Measurements from ENCODE around the gene SATL1. TPM values are rescaled to one million over a fixed set of nuclear protein-coding genes. Genes with fewer than 3 reads are reported as not detected.
"Not testable (repeated sequence)": the region's sequence is repeated elsewhere in the genome, so short reads cannot be mapped to it uniquely, and the experiment has no call there.

The SATL1 gene, protein sequence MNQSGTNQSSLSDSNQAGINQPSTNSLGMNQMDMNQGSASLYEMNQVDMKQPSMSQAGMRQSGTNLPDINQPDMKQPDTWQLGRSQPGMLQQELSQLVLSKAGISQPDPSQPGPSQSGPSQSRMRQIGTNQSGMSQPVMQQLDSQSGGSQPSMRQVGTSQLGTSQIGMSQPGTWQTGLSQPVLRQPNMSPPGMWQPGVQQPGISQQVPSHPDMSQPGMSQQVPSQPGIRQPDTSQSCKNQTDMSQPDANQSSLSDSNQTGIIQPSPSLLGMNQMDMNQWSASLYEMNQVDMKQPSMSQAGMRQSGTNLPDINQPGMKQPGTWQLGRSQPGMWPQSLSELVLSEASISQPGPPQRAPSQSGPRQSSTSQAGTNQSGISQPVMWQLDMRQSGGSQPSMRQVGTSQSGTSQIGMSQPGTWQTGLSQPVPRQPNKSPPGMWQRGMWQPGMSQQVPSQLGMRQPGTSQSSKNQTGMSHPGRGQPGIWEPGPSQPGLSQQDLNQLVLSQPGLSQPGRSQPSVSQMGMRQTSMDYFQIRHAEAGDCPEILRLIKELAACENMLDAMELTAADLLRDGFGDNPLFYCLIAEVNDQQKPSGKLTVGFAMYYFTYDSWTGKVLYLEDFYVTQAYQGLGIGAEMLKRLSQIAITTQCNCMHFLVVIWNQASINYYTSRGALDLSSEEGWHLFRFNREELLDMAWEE
- 0.22 TPM for polyA plus RNA-seq (2013, experiment 1 of 2)
- 0.10 TPM for polyA plus RNA-seq (2013, experiment 2 of 2)

DNA sequence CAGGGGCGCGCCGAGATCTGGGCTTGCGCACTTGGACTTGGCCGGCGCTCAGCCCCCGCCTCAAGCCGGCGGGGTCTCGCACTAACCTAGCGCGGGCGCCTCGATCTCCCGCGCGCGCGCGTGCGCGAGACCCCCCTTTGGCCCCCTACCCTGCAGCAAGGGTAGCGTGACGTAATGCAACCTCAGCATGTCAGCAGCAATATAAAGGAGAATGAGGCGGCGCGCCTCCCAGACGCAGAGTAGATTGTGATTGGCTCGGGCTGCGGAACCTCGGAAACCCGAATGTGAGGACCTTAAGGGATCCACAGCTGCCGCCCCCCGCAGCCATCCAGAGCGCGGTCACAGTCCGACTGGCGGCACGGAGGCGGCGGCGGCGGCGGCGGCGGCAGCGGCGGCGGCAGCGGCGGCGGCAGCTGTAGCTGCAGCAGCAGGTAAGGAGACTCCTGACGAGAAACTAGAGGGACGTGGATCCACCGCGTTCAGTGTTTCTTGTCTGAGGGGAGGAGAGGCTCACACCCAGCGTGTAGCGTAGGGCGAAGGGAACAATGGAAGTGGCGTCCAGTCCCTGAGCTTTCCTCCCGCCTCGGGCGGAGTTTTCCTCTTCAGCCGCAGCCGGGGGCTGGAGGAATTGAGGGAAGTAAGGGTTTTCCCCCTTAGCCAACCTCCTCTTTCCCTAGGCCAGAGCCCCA is at the start of gene SATL1, which contains the start of gene ZNF711:
TSS of gene SATL1 (minus strand) at position 19 of the 689 bp plus-strand sequence. CDS start 134,811 bp downstream, outside the sequence.
TSS of gene ZNF711 (plus strand) at position 231 of the 689 bp plus-strand sequence. CDS start 3,582 bp downstream, outside the sequence.
- no peaks in the 10 kb centered on the region for H3K9me3 ChIP-seq (ENCODE audit: control insufficient read depth, low read length)
- WGBS, 2 experiments (ENCODE audit: insufficient coverage in 2 of 2), result 0% methylated on average over 5 to 6 of the region's 65 CpGs
- peak within 1 kb of the TSS; percentile 97 for H3K27ac ChIP-seq (ENCODE audit: low read depth, low read length, severe bottlenecking)
- H3K36me3 ChIP-seq (ENCODE audit: control insufficient read depth, insufficient read depth, low read length), result peaks cover 3% of the 10 kb centered on the region
- peak within 1 kb of the TSS; percentile 63 for H3K4me3 ChIP-seq (ENCODE audit: extremely low read depth, insufficient read depth, low read length, poor library complexity, severe bottlenecking)
- H3K4me1 ChIP-seq (ENCODE audit: control insufficient read depth, insufficient read depth, low read length, poor library complexity, severe bottlenecking), result no peaks in the 10 kb centered on the region

DNA sequence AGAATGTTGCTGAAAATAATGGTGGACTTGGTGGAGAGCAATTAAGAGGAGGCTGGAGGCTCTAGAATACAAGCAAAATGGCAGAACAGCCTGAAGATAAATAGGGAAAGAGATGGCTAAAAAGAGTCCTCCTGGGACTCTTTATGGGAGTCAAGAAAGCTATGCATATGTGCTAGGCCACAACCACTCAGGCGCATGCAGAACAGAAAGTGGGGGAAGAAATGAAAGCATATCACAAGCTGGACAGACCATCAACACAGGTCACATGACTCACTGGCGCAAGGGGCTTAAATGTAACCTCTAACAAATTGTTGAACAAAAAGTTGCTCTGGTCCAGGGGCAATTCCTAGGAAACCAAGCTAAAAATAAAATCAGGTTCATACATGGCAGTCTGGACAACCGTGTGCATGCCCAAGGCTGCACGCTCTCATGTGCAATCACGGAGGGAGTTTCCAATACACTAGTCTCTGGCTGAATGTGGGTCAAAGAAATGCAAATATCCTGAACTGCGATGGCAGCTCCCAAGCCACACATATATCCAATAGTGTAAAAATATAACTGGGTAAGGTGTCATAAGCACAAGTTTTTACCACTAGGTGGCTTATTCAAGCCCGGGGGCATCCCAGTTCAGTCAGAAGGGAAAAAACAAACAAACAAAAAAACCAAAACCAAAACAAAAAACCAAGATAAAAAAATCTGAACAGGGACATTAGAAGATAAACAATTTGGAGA is 45.6 kb upstream of the SATL1 start:
- Histone ChIP-seq H3K9me3 (ENCODE audit: control insufficient read depth, low read length) (no peaks in the 10 kb centered on the region), H3K27ac (ENCODE audit: low read depth, low read length, severe bottlenecking) (no peak overlapping the region), H3K4me1 (ENCODE audit: control insufficient read depth, insufficient read depth, low read length, poor library complexity, severe bottlenecking) (no peaks in the 10 kb centered on the region), H3K4me3 (ENCODE audit: extremely low read depth, insufficient read depth, low read length, poor library complexity, severe bottlenecking) (no peak overlapping the region), H3K36me3 (ENCODE audit: control insufficient read depth, insufficient read depth, low read length) (no peaks in the 10 kb centered on the region)
- 73 to 100% methylated on average over 1 to 2 of the region's 7 CpGs for WGBS, 2 experiments (ENCODE audit: insufficient coverage in 2 of 2)

DNA sequence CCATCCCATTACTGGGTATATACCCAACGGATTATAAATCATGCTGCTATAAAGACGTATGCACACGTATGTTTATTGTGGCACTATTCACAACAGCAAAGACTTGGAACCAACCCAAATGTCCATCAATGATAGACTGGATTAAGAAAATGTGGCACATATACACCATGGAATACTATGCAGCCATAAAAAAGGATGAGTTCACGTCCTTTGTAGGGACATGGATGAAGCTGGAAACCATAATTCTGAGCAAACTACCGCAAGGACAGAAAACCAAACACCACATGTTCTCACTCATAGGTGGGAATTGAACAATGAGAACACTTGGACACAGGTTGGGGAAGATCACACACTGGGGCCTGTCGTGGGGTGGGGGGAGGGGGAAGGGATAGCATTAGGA is 41.7 kb upstream of the SATL1 start:
- not testable (repeated sequence) for H3K27ac ChIP-seq (ENCODE audit: low read depth, low read length, severe bottlenecking); H3K36me3 ChIP-seq (ENCODE audit: control insufficient read depth, insufficient read depth, low read length); H3K4me3 ChIP-seq (ENCODE audit: extremely low read depth, insufficient read depth, low read length, poor library complexity, severe bottlenecking); H3K4me1 ChIP-seq (ENCODE audit: control insufficient read depth, insufficient read depth, low read length, poor library complexity, severe bottlenecking); H3K9me3 ChIP-seq (ENCODE audit: control insufficient read depth, low read length)
- WGBS, 2 experiments (ENCODE audit: insufficient coverage in 2 of 2), result no CpG with 5 or more reads among the region's 6 CpGs

DNA sequence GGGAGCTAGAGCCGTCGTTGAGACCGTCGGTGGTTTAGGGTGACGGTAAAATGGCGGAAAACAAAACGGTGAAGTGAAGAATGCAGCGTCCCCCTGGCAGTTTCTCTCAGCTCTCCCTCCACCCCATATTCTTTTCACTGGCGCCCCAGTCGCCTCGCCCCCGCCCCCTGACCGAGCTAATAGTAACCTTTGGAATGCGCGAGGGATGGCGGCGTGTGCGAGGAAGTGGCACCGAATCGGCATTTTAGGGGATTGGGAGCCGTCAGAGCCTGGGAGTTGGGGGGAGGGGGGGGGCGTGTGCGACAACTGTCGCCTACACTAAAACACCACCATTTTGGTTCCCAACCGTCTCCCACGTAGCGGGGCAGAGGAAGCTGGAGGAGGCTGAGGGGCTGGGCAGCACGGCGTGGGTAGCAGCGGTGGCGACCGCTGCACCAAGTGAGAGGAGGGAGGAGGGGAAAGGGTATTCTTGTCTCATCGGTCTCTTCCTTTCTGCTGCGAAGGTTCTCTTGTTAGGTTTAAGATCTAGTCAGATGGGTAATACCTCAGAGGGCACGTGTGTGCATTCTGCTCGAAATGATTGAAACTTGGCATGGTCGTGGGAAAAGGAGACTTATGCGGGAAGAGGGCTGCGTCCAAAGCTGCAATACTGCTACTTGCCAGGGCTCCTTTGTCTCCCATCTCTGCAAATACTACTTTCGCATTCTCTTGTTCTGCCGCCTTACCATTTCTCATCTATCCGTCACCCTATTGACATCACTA is 1.1 kb upstream of the SATL1 start:
- Histone ChIP-seq H3K27ac (ENCODE audit: low read depth, low read length, severe bottlenecking) (peak overlapping the region; percentile 97), H3K9me3 (ENCODE audit: control insufficient read depth, low read length) (no peaks in the 10 kb centered on the region), H3K4me1 (ENCODE audit: control insufficient read depth, insufficient read depth, low read length, poor library complexity, severe bottlenecking) (no peaks in the 10 kb centered on the region), H3K4me3 (ENCODE audit: extremely low read depth, insufficient read depth, low read length, poor library complexity, severe bottlenecking) (peak overlapping the region; percentile 63), H3K36me3 (ENCODE audit: control insufficient read depth, insufficient read depth, low read length) (peaks cover 3% of the 10 kb centered on the region)
- no CpG with 5 or more reads among the region's 42 CpGs for WGBS, 2 experiments (ENCODE audit: insufficient coverage in 2 of 2)

DNA sequence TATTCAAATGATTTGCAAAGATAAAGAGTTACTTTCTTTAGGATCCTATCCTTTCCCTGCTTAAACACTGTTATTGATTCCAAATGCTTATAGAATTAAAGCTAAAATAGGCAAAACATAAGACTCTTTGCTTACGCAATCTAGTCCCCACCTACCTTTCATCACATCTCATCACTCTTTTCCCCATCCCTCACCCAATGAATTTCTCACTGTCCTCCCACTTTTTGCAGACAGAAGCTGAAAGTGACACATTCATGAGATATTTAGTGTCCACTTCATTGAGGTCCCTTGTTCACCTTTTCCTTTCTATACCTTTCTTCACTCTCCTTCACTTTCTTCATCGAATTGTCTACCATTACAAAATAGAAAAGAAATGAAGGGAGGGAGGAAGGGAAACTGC is 424 bp downstream of the SATL1 start:
- H3K4me1 ChIP-seq (ENCODE audit: control insufficient read depth, insufficient read depth, low read length, poor library complexity, severe bottlenecking), result no peaks in the 10 kb centered on the region
- no peaks in the 10 kb centered on the region for H3K9me3 ChIP-seq (ENCODE audit: control insufficient read depth, low read length)
- peaks cover under 1% of the 10 kb centered on the region for H3K36me3 ChIP-seq (ENCODE audit: control insufficient read depth, insufficient read depth, low read length)
- no CpG with 5 or more reads among the region's 2 CpGs for WGBS, 2 experiments (ENCODE audit: insufficient coverage in 2 of 2)
- H3K27ac ChIP-seq (ENCODE audit: low read depth, low read length, severe bottlenecking), result peak overlapping the region; percentile 36
- H3K4me3 ChIP-seq (ENCODE audit: extremely low read depth, insufficient read depth, low read length, poor library complexity, severe bottlenecking), result peak overlapping the region; percentile 63

DNA sequence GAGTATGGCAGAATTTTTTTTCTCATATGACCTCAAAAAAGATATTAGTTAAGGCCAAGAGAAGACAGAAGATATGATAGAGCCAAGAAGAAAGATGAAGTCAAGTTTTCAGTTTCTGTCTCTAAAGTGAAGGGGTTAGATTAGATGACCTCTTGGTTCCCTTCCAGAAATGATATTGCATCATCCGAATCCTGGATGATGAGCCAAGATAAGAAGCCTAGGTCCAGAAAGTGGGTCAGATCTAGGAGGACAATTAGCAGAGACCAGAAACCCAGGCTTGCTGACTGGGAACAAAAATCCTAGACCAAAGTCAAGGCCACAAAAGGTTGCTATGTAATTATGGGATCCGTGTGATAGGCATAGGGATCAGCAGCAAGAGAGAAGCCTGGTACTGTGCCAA is 20.2 kb downstream of the SATL1 start:
- Histone ChIP-seq H3K9me3 (ENCODE audit: control insufficient read depth, low read length) (no peaks in the 10 kb centered on the region), H3K4me1 (ENCODE audit: control insufficient read depth, insufficient read depth, low read length, poor library complexity, severe bottlenecking) (no peaks in the 10 kb centered on the region), H3K4me3 (ENCODE audit: extremely low read depth, insufficient read depth, low read length, poor library complexity, severe bottlenecking) (no peak overlapping the region), H3K27ac (ENCODE audit: low read depth, low read length, severe bottlenecking) (no peak overlapping the region), H3K36me3 (ENCODE audit: control insufficient read depth, insufficient read depth, low read length) (no peaks in the 10 kb centered on the region)
- WGBS, 2 experiments (ENCODE audit: insufficient coverage in 2 of 2), result 100% methylated on average over 2 of the region's 2 CpGs; no CpG with 5 or more reads in 1 of the 2 experiments

DNA sequence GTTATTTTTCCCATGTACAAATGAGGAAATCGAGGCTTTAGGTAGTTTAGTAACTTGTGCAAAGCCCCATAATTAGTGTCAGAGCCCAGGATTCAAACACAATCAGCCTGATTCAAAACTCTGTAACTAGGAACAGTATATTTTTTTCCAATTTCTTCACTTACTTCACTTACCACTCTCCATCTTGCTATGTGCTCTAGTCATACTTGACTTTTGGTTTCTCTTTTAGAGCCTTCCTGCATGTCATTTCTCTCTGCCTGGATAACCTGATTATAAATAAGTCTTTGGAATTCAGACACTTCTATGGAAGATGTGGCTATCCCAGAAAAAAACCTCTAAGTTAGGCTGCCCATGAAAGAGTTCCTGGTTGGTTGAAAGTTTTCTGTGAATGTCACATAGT is 22.2 kb downstream of the SATL1 start:
- no CpG with 5 or more reads among the region's 1 CpG for WGBS, 2 experiments (ENCODE audit: insufficient coverage in 2 of 2)
- no peaks in the 10 kb centered on the region for H3K36me3 ChIP-seq (ENCODE audit: control insufficient read depth, insufficient read depth, low read length)
- H3K4me1 ChIP-seq (ENCODE audit: control insufficient read depth, insufficient read depth, low read length, poor library complexity, severe bottlenecking), result no peaks in the 10 kb centered on the region
- H3K4me3 ChIP-seq (ENCODE audit: extremely low read depth, insufficient read depth, low read length, poor library complexity, severe bottlenecking), result no peak overlapping the region
- no peaks in the 10 kb centered on the region for H3K9me3 ChIP-seq (ENCODE audit: control insufficient read depth, low read length)
- H3K27ac ChIP-seq (ENCODE audit: low read depth, low read length, severe bottlenecking), result no peak overlapping the region

DNA sequence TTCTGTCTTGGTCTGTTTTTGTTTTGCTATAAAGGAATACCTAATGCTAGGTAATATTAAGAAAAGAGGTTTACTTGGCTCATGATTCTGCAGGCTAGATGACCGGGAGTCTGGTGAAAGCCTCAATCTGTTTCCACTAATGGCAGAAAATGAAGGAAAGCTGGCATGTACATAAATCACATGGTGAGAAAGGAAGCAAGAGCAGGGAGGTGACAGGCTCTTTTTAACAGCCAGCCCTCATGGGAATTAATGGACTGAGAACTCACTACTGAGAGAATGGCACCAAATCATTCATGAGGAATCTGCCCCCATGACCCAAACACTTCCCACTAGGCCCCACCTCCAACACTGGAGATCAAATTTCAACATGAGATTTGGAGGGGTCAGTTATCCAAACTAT is 27.6 kb downstream of the SATL1 start:
- Histone ChIP-seq H3K9me3 (ENCODE audit: control insufficient read depth, low read length) (no peaks in the 10 kb centered on the region), H3K27ac (ENCODE audit: low read depth, low read length, severe bottlenecking) (no peak overlapping the region), H3K4me3 (ENCODE audit: extremely low read depth, insufficient read depth, low read length, poor library complexity, severe bottlenecking) (no peak overlapping the region), H3K36me3 (ENCODE audit: control insufficient read depth, insufficient read depth, low read length) (no peaks in the 10 kb centered on the region), H3K4me1 (ENCODE audit: control insufficient read depth, insufficient read depth, low read length, poor library complexity, severe bottlenecking) (no peaks in the 10 kb centered on the region)
- no CpG with 5 or more reads among the region's 1 CpG for WGBS, 2 experiments (ENCODE audit: insufficient coverage in 2 of 2)

DNA sequence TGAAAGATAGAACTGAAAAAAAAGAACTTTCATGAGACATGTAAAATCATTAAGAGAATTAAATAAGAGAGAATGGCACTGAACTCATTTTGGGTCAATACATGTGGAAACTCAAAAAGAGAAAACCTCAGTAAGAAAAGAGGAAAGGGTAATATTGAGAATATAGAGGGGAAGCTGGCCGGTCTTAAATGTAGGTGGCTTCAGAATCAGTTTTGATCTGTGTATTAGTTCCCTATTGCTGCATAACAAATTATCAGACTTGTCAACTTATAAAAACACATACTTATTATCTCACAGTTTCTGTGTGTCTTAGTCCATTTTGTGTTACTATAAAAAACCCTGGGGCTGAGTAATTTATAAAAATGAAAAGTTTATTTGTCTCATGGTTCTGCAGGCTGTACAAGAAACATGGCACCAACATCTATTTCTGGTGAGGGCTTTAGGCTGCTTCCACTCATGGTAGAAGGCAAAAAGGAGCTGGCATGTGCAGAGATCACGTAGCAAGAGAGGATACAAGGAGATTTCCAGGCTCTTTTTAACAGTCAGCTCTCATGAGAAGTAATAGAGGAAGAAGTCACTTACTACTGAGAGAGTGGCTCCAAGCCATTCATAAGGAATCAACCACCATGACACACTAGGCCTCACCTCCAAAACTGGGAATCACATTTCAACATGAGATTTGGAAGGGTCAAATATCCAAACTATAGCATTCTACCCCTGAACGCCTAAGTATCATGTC is 29.6 kb downstream of the SATL1 start:
- no peak overlapping the region for H3K27ac ChIP-seq (ENCODE audit: low read depth, low read length, severe bottlenecking)
- WGBS, 2 experiments (ENCODE audit: insufficient coverage in 2 of 2), result no CpG with 5 or more reads among the region's 3 CpGs
- no peaks in the 10 kb centered on the region for H3K9me3 ChIP-seq (ENCODE audit: control insufficient read depth, low read length)
- H3K4me1 ChIP-seq (ENCODE audit: control insufficient read depth, insufficient read depth, low read length, poor library complexity, severe bottlenecking), result no peaks in the 10 kb centered on the region
- no peaks in the 10 kb centered on the region for H3K36me3 ChIP-seq (ENCODE audit: control insufficient read depth, insufficient read depth, low read length)
- H3K4me3 ChIP-seq (ENCODE audit: extremely low read depth, insufficient read depth, low read length, poor library complexity, severe bottlenecking), result no peak overlapping the region

Measured in mesodermal cell (in vitro differentiated cells).